ENCODE data around the gene MINDY4B.

Gene MINDY4B

GRCh38 chr3:150905339-150905738 is at the start of gene MINDY4B:
Gene MINDY4B, minus strand, starts transcription at chr3:150905439. Its CDS starts 0 bp downstream, at chr3:150905439.
- DNase-seq: no peak

GRCh38 chr3:150951923-150952322 is 46.7 kb upstream of the MINDY4B start:
- no peak for DNase-seq

- peak; percentile 88 for DNase-seq
Measured at GRCh38 chr3:150945226-150946032, 40.2 kb upstream of the MINDY4B start.

GRCh38 chr3:150942221-150942620 is 37.0 kb upstream of the MINDY4B start:
- DNase-seq: no peak

GRCh38 chr3:150936693-150937092 is 31.5 kb upstream of the MINDY4B start:
- no peak for DNase-seq

GRCh38 chr3:150933473-150933995 is 28.3 kb upstream of the MINDY4B start:
- no peak for DNase-seq

GRCh38 chr3:150931745-150932144 is 26.5 kb upstream of the MINDY4B start:
- no peak for DNase-seq

- no peak for DNase-seq
Measured at GRCh38 chr3:150930839-150931238, 25.6 kb upstream of the MINDY4B start.

GRCh38 chr3:150928234-150928633 is 23.0 kb upstream of the MINDY4B start:
- no peak for DNase-seq

GRCh38 chr3:150926328-150926727 is 21.1 kb upstream of the MINDY4B start:
- DNase-seq: no peak

- peak; percentile 19 for DNase-seq
Measured at GRCh38 chr3:150925751-150926201, 20.5 kb upstream of the MINDY4B start.

- DNase-seq: no peak
Measured at GRCh38 chr3:150922611-150923010, 17.4 kb upstream of the MINDY4B start.

GRCh38 chr3:150921209-150921608 is 16.0 kb upstream of the MINDY4B start:
- no peak for DNase-seq

GRCh38 chr3:150920236-150920635 is 15.0 kb upstream of the MINDY4B start:
- no peak for DNase-seq

- no peak for DNase-seq
Measured at GRCh38 chr3:150917951-150918350, 12.7 kb upstream of the MINDY4B start.

GRCh38 chr3:150913133-150913922 is 8.1 kb upstream of the MINDY4B start:
- peak; percentile 19 for DNase-seq

- no peak for DNase-seq
Measured at GRCh38 chr3:150912501-150912900, 7.3 kb upstream of the MINDY4B start.

- DNase-seq: no peak
Measured at GRCh38 chr3:150911771-150912170, 6.5 kb upstream of the MINDY4B start.

GRCh38 chr3:150906461-150906860 is 1.2 kb upstream of the MINDY4B start:
- no peak for DNase-seq

- no peak for DNase-seq
Measured at GRCh38 chr3:150905746-150906145, 507 bp upstream of the MINDY4B start.

- no peak for DNase-seq
Measured at GRCh38 chr3:150902988-150903387, 2.3 kb downstream of the MINDY4B start.

GRCh38 chr3:150901793-150902192 is 3.4 kb downstream of the MINDY4B start:
- no peak for DNase-seq

GRCh38 chr3:150899141-150899540 is 6.1 kb downstream of the MINDY4B start:
- no peak for DNase-seq
